GM06990 (cell line): Measurements from ENCODE around the gene ABCA4.

Experiments used
- DNase-seq: peaks from one replicate; pipeline ENCODE4 v3.0.0-alpha.2; 2011; ENCODE audit not compliant: insufficient read length; ENCODE audit errors: extremely low read depth
- H3K27me3 ChIP-seq: replicated peaks from 2 replicates; pipeline ENCODE4 v1.6.0; 2011; ENCODE audit warnings: low read length; ENCODE audit not compliant: control insufficient read depth, insufficient read depth
- H3K36me3 ChIP-seq: 2 replicates; pipeline ENCODE4 v1.5.1; 2011; ENCODE audit warnings: low read length; ENCODE audit not compliant: control insufficient read depth, insufficient read depth
- H3K4me3 ChIP-seq: replicated peaks from 2 replicates; pipeline ENCODE4 v1.5.1; 2011; ENCODE audit warnings: low read depth, mild to moderate bottlenecking, control low read depth, low read length
- CTCF ChIP-seq: IDR thresholded peaks from 2 replicates; pipeline ENCODE4 v1.5.1; 2011; ENCODE audit warnings: low read length, control low read depth, mild to moderate bottlenecking, inconsistent platforms; ENCODE audit not compliant: insufficient read depth, poor library complexity, severe bottlenecking

The ABCA4 gene

GRCh38 chr1:94020764-94021579 is 100.0 kb downstream of the ABCA4 start:
- Histone ChIP-seq H3K36me3 (no peaks in the 10 kb centered on the region), H3K27me3 (no peaks in the 10 kb centered on the region; the same call in 1 of the 2 replicates), H3K4me3 (no peak overlapping the region)
- DNase-seq, result no peak
- TF ChIP-seq CTCF, result no peak

GRCh38 chr1:94019327-94019726 is 101.6 kb downstream of the ABCA4 start:
- Histone ChIP-seq H3K36me3 (no peaks in the 10 kb centered on the region), H3K27me3 (no peaks in the 10 kb centered on the region), H3K4me3 (no peak overlapping the region)
- DNase-seq, result no peak
- TF ChIP-seq CTCF, result no peak

GRCh38 chr1:94017155-94017829 is 103.7 kb downstream of the ABCA4 start:
- DNase-seq, result no peak
- H3K36me3 ChIP-seq, result no peaks in the 10 kb centered on the region
- TF ChIP-seq CTCF, result no peak
- no peaks in the 10 kb centered on the region for H3K27me3 ChIP-seq
- H3K4me3 ChIP-seq, result no peak overlapping the region

- DNase-seq, result no peak
- TF ChIP-seq CTCF, result no peak
- no peaks in the 10 kb centered on the region for H3K36me3 ChIP-seq
- H3K4me3 ChIP-seq, result no peak overlapping the region
- peaks cover 2% of the 10 kb centered on the region; the same call in 1 of the 2 replicates for H3K27me3 ChIP-seq
These were observed 105.5 kb downstream of the ABCA4 start for GRCh38 chr1:94015489-94015817.

GRCh38 chr1:94014635-94015488 is 106.1 kb downstream of the ABCA4 start:
- Histone ChIP-seq H3K4me3 (no peak overlapping the region), H3K27me3 (peaks cover 2% of the 10 kb centered on the region; the same call in 1 of the 2 replicates), H3K36me3 (no peaks in the 10 kb centered on the region)
- DNase-seq, result no peak
- no peak for TF ChIP-seq CTCF
